Tibial nerve (tissue), 4 donors: Measurements from ENCODE around the gene LGALS14. TPM values are rescaled to one million over a fixed set of nuclear protein-coding genes. Genes with fewer than 3 reads are reported as not detected.

Experiments
- DNase-seq, 2 donors: peaks; one replicate each; pipeline ENCODE4 v3.0.0-alpha.2; 2019; ENCODE audit warnings: low spot score in 2 of 2
- H3K27ac ChIP-seq, 4 donors: fragments of 200-600 bp; sonication (generic) in 3 of 4; one replicate each; pipeline ENCODE4 v1.5.1; 2017 to 2019; ENCODE audit warnings: mild to moderate bottlenecking in 1 of 4
- H3K27me3 ChIP-seq, 2 donors: fragments of 200-600 bp; sonication (generic) in 1 of 2; one replicate each; pipeline versions ENCODE4 v1.5.1 to v1.6.0; 2017 to 2019
- H3K36me3 ChIP-seq, 3 donors: fragments of 200-600 bp; sonication (generic); one replicate each; pipeline ENCODE4 v1.5.1; 2018 to 2019
- H3K4me1 ChIP-seq, 4 donors: fragments of 200-600 bp; sonication (generic) in 3 of 4; one replicate each; pipeline ENCODE4 v1.5.1; 2017 to 2019
- H3K4me3 ChIP-seq, 4 donors: fragments of 200-600 bp; sonication (generic) in 3 of 4; one replicate each; pipeline ENCODE4 v1.5.1; 2017 to 2019; ENCODE audit warnings: mild to moderate bottlenecking in 1 of 4, moderate library complexity in 1 of 4
- H3K9me3 ChIP-seq, 4 donors: fragments of 200-600 bp; sonication (generic) in 3 of 4; one replicate each; pipeline ENCODE4 v1.5.1; 2017 to 2019
- CTCF ChIP-seq, 5 experiments: fragments of 200-600 bp in 3 of 5; fragments of 450-650 bp in 2 of 5; sonication (generic) in 3 of 5; IDR thresholded peaks; one replicate each; pipeline ENCODE4 v1.5.1; 2016 to 2019; ENCODE audit warnings: antibody characterized with exemption in 5 of 5, mild to moderate bottlenecking in 3 of 5, moderate library complexity in 2 of 5
- EP300 ChIP-seq, 2 donors: sonication (generic); formaldehyde crosslinking; IDR thresholded peaks; one replicate each; pipeline ENCODE4 v1.6.1; 2017; ENCODE audit warnings: antibody characterized with exemption in 2 of 2, mild to moderate bottlenecking in 1 of 2
- POLR2A ChIP-seq, 2 donors: fragments of 450-650 bp; IDR thresholded peaks; one replicate each; pipeline ENCODE4 v1.6.1; 2017; ENCODE audit warnings: antibody characterized with exemption in 2 of 2, mild to moderate bottlenecking in 2 of 2, moderate library complexity in 2 of 2
- WGBS, 2 donors: methylation state at CpG; one replicate each; pipeline ENCODE4 v1.1.5; 2018; 5-methylcytosine and 5-hydroxymethylcytosine counted together
- total RNA-seq, 4 donors: library from RNA; depleted of rRNA; stranded (reverse); fragments of >200 nt; gene quantifications; one replicate each; pipeline ENCODE4 v1.1.0, GENCODE V29; 2016

Gene LGALS14
- total RNA-seq, 4 donors from 2014 or later = not detected

GRCh38 chr19:39728040-39728439 is 23.8 kb downstream of the LGALS14 start:
- no peak overlapping the region for H3K4me3 ChIP-seq
- no peak overlapping the region for H3K27ac ChIP-seq
- H3K4me1 ChIP-seq = no peaks in the 10 kb centered on the region
- 78 to 86% methylated on average over 6 of the region's 6 CpGs for WGBS, 2 donors
- H3K36me3 ChIP-seq = no peaks in the 10 kb centered on the region
- TF ChIP-seq CTCF (IDR thresholded peaks at IDR 0.05) (no peak), POLR2A (IDR thresholded peaks at IDR 0.05) (no peak), EP300 (IDR thresholded peaks at IDR 0.05) (no peak)
- no peak for DNase-seq
- no peaks in the 10 kb centered on the region for H3K27me3 ChIP-seq
- peaks cover 0 to 3% (median 0%) of the 10 kb centered on the region in 4 donors for H3K9me3 ChIP-seq

GRCh38 chr19:39729594-39729993 is 25.3 kb downstream of the LGALS14 start:
- no peak overlapping the region for H3K4me3 ChIP-seq
- no peak for TF ChIP-seq CTCF (IDR thresholded peaks at IDR 0.05)
- no peak overlapping the region for H3K27ac ChIP-seq
- H3K36me3 ChIP-seq = no peaks in the 10 kb centered on the region
- 58 to 68% methylated on average over 4 of the region's 4 CpGs for WGBS, 2 donors
- H3K9me3 ChIP-seq = peaks cover 0 to 3% (median 0%) of the 10 kb centered on the region in 4 donors
- no peak for DNase-seq
- H3K27me3 ChIP-seq = no peaks in the 10 kb centered on the region
- no peaks in the 10 kb centered on the region for H3K4me1 ChIP-seq

DNA sequence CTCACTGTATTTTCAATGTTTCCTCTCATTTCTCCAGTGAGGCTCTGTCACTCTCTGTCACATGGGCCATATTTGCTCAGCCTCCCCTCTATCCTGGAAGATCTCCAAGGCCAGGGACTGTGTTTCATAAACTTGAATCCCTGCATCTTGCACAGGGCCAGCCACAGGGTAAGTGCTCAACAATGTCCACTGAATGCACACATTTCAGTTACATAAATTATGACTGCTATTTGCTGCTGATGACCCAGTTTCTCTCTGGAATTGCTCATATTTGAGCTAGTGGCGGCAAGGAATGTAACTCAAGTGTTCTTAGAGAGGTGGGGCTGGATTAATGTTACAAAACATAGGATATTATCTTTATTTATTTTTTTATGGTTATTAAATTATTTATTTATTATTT is 27.4 kb downstream of the LGALS14 start:
- Histone ChIP-seq H3K4me1 (no peaks in the 10 kb centered on the region), H3K36me3 (no peaks in the 10 kb centered on the region), H3K27ac (no peak overlapping the region), H3K9me3 (no peaks in the 10 kb centered on the region), H3K27me3 (no peaks in the 10 kb centered on the region), H3K4me3 (no peak overlapping the region)
- TF ChIP-seq EP300 (IDR thresholded peaks at IDR 0.05) (no peak), POLR2A (IDR thresholded peaks at IDR 0.05) (no peak), CTCF (IDR thresholded peaks at IDR 0.05) (no peak)
- no peak for DNase-seq
- 85 to 94% methylated on average over 1 of the region's 1 CpG for WGBS, 2 donors

- no peak for DNase-seq
- H3K9me3 ChIP-seq = no peaks in the 10 kb centered on the region
- 84 to 90% methylated on average over 2 of the region's 2 CpGs for WGBS, 2 donors
- H3K27me3 ChIP-seq = no peaks in the 10 kb centered on the region
- no peak overlapping the region for H3K27ac ChIP-seq
- no peaks in the 10 kb centered on the region for H3K36me3 ChIP-seq
- no peak overlapping the region for H3K4me3 ChIP-seq
- no peak for TF ChIP-seq CTCF (IDR thresholded peaks at IDR 0.05)
- TF ChIP-seq EP300 (IDR thresholded peaks at IDR 0.05) = no peak
- no peak for TF ChIP-seq POLR2A (IDR thresholded peaks at IDR 0.05)
- no peaks in the 10 kb centered on the region for H3K4me1 ChIP-seq
Observed at GRCh38 chr19:39733841-39734240, 29.6 kb downstream of the LGALS14 start.

- Histone ChIP-seq H3K27me3 (no peaks in the 10 kb centered on the region), H3K4me1 (no peaks in the 10 kb centered on the region), H3K4me3 (no peak overlapping the region), H3K36me3 (no peaks in the 10 kb centered on the region), H3K27ac (no peak overlapping the region), H3K9me3 (no peaks in the 10 kb centered on the region)
- WGBS, 2 donors = 58 to 67% methylated on average over 3 of the region's 3 CpGs
- no peak for DNase-seq
- TF ChIP-seq POLR2A (IDR thresholded peaks at IDR 0.05) = no peak
- no peak for TF ChIP-seq EP300 (IDR thresholded peaks at IDR 0.05)
- TF ChIP-seq CTCF (IDR thresholded peaks at IDR 0.05) = no peak
Observed at GRCh38 chr19:39735688-39736087, 31.4 kb downstream of the LGALS14 start.
